Progenitor cell of endocrine pancreas (in vitro differentiated cells): ENCODE data around the gene PROC. TPM values are rescaled to one million over a fixed set of nuclear protein-coding genes. Genes with fewer than 3 reads are reported as not detected.

Source experiments
- DNase-seq: peaks from one replicate; pipeline ENCODE4 v3.0.0; 2021; ENCODE audit warnings: low spot score; ENCODE audit not compliant: unreplicated experiment
- H3K27ac Mint-ChIP-seq: 2 replicates; pipeline ENCODE4 v1.8.0; 2021; ENCODE audit warnings: mild to moderate bottlenecking, moderate library complexity, mixed read lengths
- H3K27me3 Mint-ChIP-seq: 2 replicates; pipeline ENCODE4 v1.8.0; 2021; ENCODE audit warnings: mixed read lengths
- H3K36me3 Mint-ChIP-seq: 2 replicates; pipeline ENCODE4 v1.8.0; 2022; ENCODE audit warnings: mixed read lengths; ENCODE audit not compliant: insufficient read depth
- H3K4me1 Mint-ChIP-seq: 2 replicates; pipeline ENCODE4 v1.8.0; 2021; ENCODE audit warnings: low read depth, mixed read lengths
- H3K4me3 Mint-ChIP-seq: 2 replicates; pipeline ENCODE4 v1.8.0; 2021; ENCODE audit warnings: low read depth, mild to moderate bottlenecking, moderate library complexity, mixed read lengths
- H3K9me3 Mint-ChIP-seq: 2 replicates; pipeline ENCODE4 v1.8.0; 2021; ENCODE audit warnings: low read depth, mixed read lengths
- CTCF ChIP-seq: fragments of 200-600 bp; sonication (generic); IDR thresholded peaks from one replicate; pipeline ENCODE4 v1.5.0; 2021; ENCODE audit warnings: antibody characterized with exemption, mild to moderate bottlenecking; ENCODE audit not compliant: unreplicated experiment
- total RNA-seq: library from RNA; stranded (reverse); gene quantifications from 2 replicates; pipeline ENCODE4 v1.2.1, GENCODE V29; 2021

Gene PROC
- total RNA-seq, 1 donor from 2014 or later, result 18.7 TPM

GRCh38 chr2:127389778-127390435 is 28.3 kb upstream of the PROC start:
- Mint-ChIP-seq H3K27ac (no peak overlapping the region), H3K9me3 (peaks cover 9% of the 10 kb centered on the region), H3K27me3 (no peaks in the 10 kb centered on the region), H3K4me3 (no peak overlapping the region), H3K4me1 (peaks cover 26% of the 10 kb centered on the region), H3K36me3 (peaks cover 2% of the 10 kb centered on the region)
- no peak for TF ChIP-seq CTCF
- no peak for DNase-seq

GRCh38 chr2:127392133-127392827 is 25.9 kb upstream of the PROC start:
- H3K27ac Mint-ChIP-seq, result no peak overlapping the region
- DNase-seq, result no peak
- no peak overlapping the region for H3K4me3 Mint-ChIP-seq
- no peaks in the 10 kb centered on the region for H3K27me3 Mint-ChIP-seq
- H3K36me3 Mint-ChIP-seq, result peaks cover 2% of the 10 kb centered on the region
- H3K9me3 Mint-ChIP-seq, result peaks cover 9% of the 10 kb centered on the region
- no peak for TF ChIP-seq CTCF
- peaks cover 8% of the 10 kb centered on the region for H3K4me1 Mint-ChIP-seq

DNA sequence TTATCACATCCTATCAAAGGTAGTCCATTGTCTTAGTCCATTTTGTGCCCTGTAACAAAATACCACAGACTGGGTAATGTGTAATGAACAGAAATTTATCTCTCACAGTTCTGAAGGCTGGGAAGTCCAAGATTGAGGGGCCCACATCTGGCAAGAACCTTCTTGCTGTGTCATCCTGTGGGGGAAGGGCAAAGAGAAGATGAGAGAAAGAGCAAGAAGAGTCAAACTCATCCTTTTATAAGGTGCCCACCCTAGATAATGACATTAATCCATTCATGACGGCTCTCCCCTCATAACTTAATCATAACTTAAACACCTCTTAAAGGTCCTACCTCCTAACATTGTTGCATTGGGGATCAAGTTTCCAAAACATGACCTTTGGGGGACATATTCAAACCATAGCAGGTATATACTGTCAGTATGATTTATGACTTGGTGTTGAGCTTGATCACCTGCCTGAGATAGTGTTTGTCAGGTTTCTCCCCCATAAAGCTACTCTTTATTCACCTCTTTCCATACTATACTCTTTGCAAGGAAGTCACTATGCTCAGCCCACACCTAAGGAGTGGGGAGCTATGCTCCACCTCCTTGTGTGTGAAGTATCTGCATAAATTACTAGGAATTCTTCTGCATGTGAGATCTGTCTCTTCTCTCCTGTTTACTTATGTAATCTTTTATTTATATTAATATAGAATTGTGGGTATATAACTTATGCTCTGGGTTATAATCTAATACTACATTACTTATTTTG is 25.2 kb upstream of the PROC start:
- no peak for DNase-seq
- Mint-ChIP-seq H3K4me3 (no peak overlapping the region), H3K27ac (no peak overlapping the region), H3K36me3 (peaks cover 2% of the 10 kb centered on the region), H3K27me3 (no peaks in the 10 kb centered on the region), H3K4me1 (peaks cover 8% of the 10 kb centered on the region), H3K9me3 (peaks cover 9% of the 10 kb centered on the region)
- TF ChIP-seq CTCF, result no peak

- Mint-ChIP-seq H3K4me3 (no peak overlapping the region), H3K27me3 (peaks cover 4% of the 10 kb centered on the region), H3K9me3 (peaks cover 9% of the 10 kb centered on the region), H3K36me3 (peaks cover 2% of the 10 kb centered on the region), H3K4me1 (no peaks in the 10 kb centered on the region), H3K27ac (no peak overlapping the region)
- no peak for DNase-seq
- no peak for TF ChIP-seq CTCF
Measured at GRCh38 chr2:127394492-127394891, 23.7 kb upstream of the PROC start.

- no peak overlapping the region for H3K27ac Mint-ChIP-seq
- peaks cover 14% of the 10 kb centered on the region for H3K27me3 Mint-ChIP-seq
- no peak overlapping the region for H3K4me3 Mint-ChIP-seq
- no peak for DNase-seq
- H3K36me3 Mint-ChIP-seq, result peaks cover 2% of the 10 kb centered on the region
- no peak for TF ChIP-seq CTCF
- peaks cover 9% of the 10 kb centered on the region for H3K9me3 Mint-ChIP-seq
- peaks cover 6% of the 10 kb centered on the region for H3K4me1 Mint-ChIP-seq
Measured at GRCh38 chr2:127397568-127398238, 20.5 kb upstream of the PROC start.
